ENCODE data around the gene SEMA4B. TPM values are rescaled to one million over a fixed set of nuclear protein-coding genes. Genes with fewer than 3 reads are reported as not detected.

The SEMA4B gene
- total RNA-seq, 1 experiment from 2014 or later, result 32.5 TPM

GRCh38 chr15:90230071-90230494 lies 29.0 kb downstream of the SEMA4B start:
- no peak overlapping the region for H2BK20ac ChIP-seq (ENCODE audit: low read depth, low read length, poor library complexity, severe bottlenecking)
- no peak overlapping the region for H2AFZ ChIP-seq (ENCODE audit: low read length)
- no peak overlapping the region for H2BK15ac ChIP-seq (ENCODE audit: low read depth, low read length)
- no peak for DNase-seq
- H4K20me1 ChIP-seq (ENCODE audit: control insufficient read depth, insufficient read depth, insufficient read length), result no peaks in the 10 kb centered on the region
- no peak overlapping the region for H3T11ph ChIP-seq (ENCODE audit: low read length)
- H2AK5ac ChIP-seq (ENCODE audit: insufficient read length, low read length), result no peak overlapping the region
- H3K9me3 ChIP-seq (ENCODE audit: control insufficient read depth, low read depth, low read length), result no peaks in the 10 kb centered on the region
- H3K36me3 Mint-ChIP-seq (ENCODE audit: insufficient read depth in 1 of 3, low read depth in 3 of 3), result peaks cover 18 to 50% (median 37%) of the 10 kb centered on the region in 3 experiments
- no peak overlapping the region for H4K8ac ChIP-seq (replicated peaks; ENCODE audit: insufficient read length, low read depth, low read length)
- no peak overlapping the region for H3K56ac ChIP-seq (ENCODE audit: insufficient read length, low read depth, low read length)
- no peaks in the 10 kb centered on the region; the same call in 1 of the 2 replicates for H3K4me1 ChIP-seq (ENCODE audit: insufficient read depth, low read length)
- no peak for TF ChIP-seq CTCF (conservative IDR thresholded peaks at IDR 0.05)
- H3K4me2 ChIP-seq (ENCODE audit: insufficient read depth, insufficient read length, low read length), result no peak overlapping the region
- H3K27ac ChIP-seq (ENCODE audit: insufficient read length, low read depth, low read length), result no peak overlapping the region
- no peak overlapping the region for H3K14ac ChIP-seq (ENCODE audit: insufficient read depth, low read length)
- no peak overlapping the region; a peak in 1 of 7 replicates for H3K27ac Mint-ChIP-seq
- H3K79me1 ChIP-seq (ENCODE audit: insufficient read depth, low read depth, low read length, poor library complexity, severe bottlenecking), result no peaks in the 10 kb centered on the region
- no CpG with 5 or more reads among the region's 12 CpGs for WGBS (ENCODE audit: extremely low coverage, insufficient read length, low lambda C conversion rate)
- no peaks in the 10 kb centered on the region for H3K27me3 ChIP-seq (ENCODE audit: insufficient read depth, low read length)
- H3K9me3 Mint-ChIP-seq, result no peaks in the 10 kb centered on the region
- H3K18ac ChIP-seq (ENCODE audit: insufficient read length, low read depth, low read length), result no peak overlapping the region
- no peak overlapping the region for H3K23ac ChIP-seq (ENCODE audit: insufficient read length, low read depth, low read length)
- no peak overlapping the region for H3K4ac ChIP-seq (ENCODE audit: low read depth, low read length)
- no peak overlapping the region for H4K91ac ChIP-seq (ENCODE audit: insufficient read length, low read depth, low read length)
- no peak overlapping the region for H2BK12ac ChIP-seq (ENCODE audit: insufficient read length, low read depth, low read length)
- H4K5ac ChIP-seq (ENCODE audit: insufficient read length, low read depth, low read length), result no peak overlapping the region
- H3K27me3 Mint-ChIP-seq (ENCODE audit: low read depth), result peaks cover 1% of the 10 kb centered on the region; the same call in 1 of the 2 replicates
- peaks cover 12% of the 10 kb centered on the region for H3K23me2 ChIP-seq (ENCODE audit: insufficient read length, low read depth, low read length, poor library complexity, severe bottlenecking)
- H2BK5ac ChIP-seq (ENCODE audit: insufficient read length, low read length), result no peak overlapping the region
- H3K79me2 ChIP-seq (ENCODE audit: insufficient read depth, low read length), result no peaks in the 10 kb centered on the region
- H3K4me3 Mint-ChIP-seq, result no peak overlapping the region
- H3K4me1 Mint-ChIP-seq, result peaks cover 15 to 16% of the 10 kb centered on the region in 2 experiments
- H2BK120ac ChIP-seq (ENCODE audit: low read depth, low read length, poor library complexity, severe bottlenecking), result no peak overlapping the region
- H3K9ac ChIP-seq (ENCODE audit: extremely low read depth, insufficient read length, low read length), result no peak overlapping the region

Measured in H9 (cell line).